Measurements from ENCODE around the gene SLC4A9. TPM values are rescaled to one million over a fixed set of nuclear protein-coding genes. Genes with fewer than 3 reads are reported as not detected.

Gene SLC4A9
- total and polyA plus RNA-seq, 2 experiments from 2014 or later = not detected

- no peak for TF ChIP-seq CTCF (IDR thresholded peaks at IDR 0.05; ENCODE audit: low read depth, low read length)
- H3K36me3 ChIP-seq = no peaks in the 10 kb centered on the region
- no peak overlapping the region for H3K27ac ChIP-seq
- peaks cover 16% of the 10 kb centered on the region for H3K27me3 ChIP-seq
- no peak for DNase-seq (ENCODE audit: low read depth in 1 of 2, low spot score in 1 of 2)
- H3K4me1 ChIP-seq (ENCODE audit: low read depth) = no peaks in the 10 kb centered on the region
- no peak overlapping the region for H3K4me3 ChIP-seq
- H3K9me3 ChIP-seq (ENCODE audit: low read depth) = no peaks in the 10 kb centered on the region
Measured at GRCh38 chr5:140365941-140366340, 5.9 kb downstream of the SLC4A9 start.

GRCh38 chr5:140366589-140367255 lies 6.7 kb downstream of the SLC4A9 start:
- Histone ChIP-seq H3K27me3 (peaks cover 16% of the 10 kb centered on the region), H3K36me3 (no peaks in the 10 kb centered on the region), H3K4me3 (no peak overlapping the region), H3K4me1 (ENCODE audit: low read depth) (no peaks in the 10 kb centered on the region), H3K27ac (no peak overlapping the region), H3K9me3 (ENCODE audit: low read depth) (no peaks in the 10 kb centered on the region)
- TF ChIP-seq CTCF (IDR thresholded peaks at IDR 0.05; ENCODE audit: low read depth, low read length) = no peak
- DNase-seq (ENCODE audit: low read depth in 1 of 2, low spot score in 1 of 2) = no peak

- no peaks in the 10 kb centered on the region for H3K36me3 ChIP-seq
- no peaks in the 10 kb centered on the region for H3K9me3 ChIP-seq (ENCODE audit: low read depth)
- H3K4me1 ChIP-seq (ENCODE audit: low read depth) = no peaks in the 10 kb centered on the region
- no peak overlapping the region for H3K4me3 ChIP-seq
- no peak for DNase-seq (ENCODE audit: low read depth in 1 of 2, low spot score in 1 of 2)
- H3K27ac ChIP-seq = no peak overlapping the region
- peaks cover 16% of the 10 kb centered on the region for H3K27me3 ChIP-seq
- no peak for TF ChIP-seq CTCF (IDR thresholded peaks at IDR 0.05; ENCODE audit: low read depth, low read length)
Measured at GRCh38 chr5:140367256-140368013, 7.4 kb downstream of the SLC4A9 start.

GRCh38 chr5:140371356-140372151 lies 11.6 kb downstream of the SLC4A9 start:
- H3K4me3 ChIP-seq = no peak overlapping the region
- no peaks in the 10 kb centered on the region for H3K27me3 ChIP-seq
- DNase-seq (ENCODE audit: low read depth in 1 of 2, low spot score in 1 of 2) = no peak
- H3K27ac ChIP-seq = no peak overlapping the region
- H3K36me3 ChIP-seq = no peaks in the 10 kb centered on the region
- H3K4me1 ChIP-seq (ENCODE audit: low read depth) = no peaks in the 10 kb centered on the region
- TF ChIP-seq CTCF (IDR thresholded peaks at IDR 0.05; ENCODE audit: low read depth, low read length) = no peak
- no peaks in the 10 kb centered on the region for H3K9me3 ChIP-seq (ENCODE audit: low read depth)

GRCh38 chr5:140372971-140373487 lies 13.0 kb downstream of the SLC4A9 start:
- no peak overlapping the region for H3K27ac ChIP-seq
- H3K27me3 ChIP-seq = no peaks in the 10 kb centered on the region
- H3K4me1 ChIP-seq (ENCODE audit: low read depth) = no peaks in the 10 kb centered on the region
- H3K36me3 ChIP-seq = no peaks in the 10 kb centered on the region
- H3K4me3 ChIP-seq = no peak overlapping the region
- H3K9me3 ChIP-seq (ENCODE audit: low read depth) = no peaks in the 10 kb centered on the region
- peak; percentile 88 for TF ChIP-seq CTCF (IDR thresholded peaks at IDR 0.05; ENCODE audit: low read depth, low read length)
- DNase-seq (ENCODE audit: low read depth in 1 of 2, low spot score in 1 of 2) = peak; percentile 74 to 91

All from cardiac muscle cell (in vitro differentiated cells and primary cell).